KOPT-K1 (cell line): ENCODE measurements around the gene SLC38A7.
"Not testable (repeated sequence)": the region's sequence is repeated elsewhere in the genome, so short reads cannot be mapped to it uniquely, and the experiment has no call there.

ENCODE experiments used
- H3K27ac ChIP-seq: fragments of 200-600 bp; sonication (generic); 2 replicates; pipeline ENCODE4 v1.5.1; 2016; ENCODE audit warnings: antibody characterized with exemption, mild to moderate bottlenecking, low read depth, low read length; ENCODE audit not compliant: poor library complexity, severe bottlenecking
- H3K36me3 ChIP-seq: fragments of 200-600 bp; sonication (generic); 2 replicates; pipeline ENCODE4 v1.5.1; 2017; ENCODE audit warnings: antibody characterized with exemption, mild to moderate bottlenecking, low read length, moderate library complexity; ENCODE audit not compliant: insufficient read depth
- H3K9me3 ChIP-seq: fragments of 200-600 bp; sonication (generic); 2 replicates; pipeline ENCODE4 v1.5.1; 2017; ENCODE audit warnings: antibody characterized with exemption, low read length, mild to moderate bottlenecking; ENCODE audit not compliant: insufficient read depth, poor library complexity, severe bottlenecking

SLC38A7 gene

DNA sequence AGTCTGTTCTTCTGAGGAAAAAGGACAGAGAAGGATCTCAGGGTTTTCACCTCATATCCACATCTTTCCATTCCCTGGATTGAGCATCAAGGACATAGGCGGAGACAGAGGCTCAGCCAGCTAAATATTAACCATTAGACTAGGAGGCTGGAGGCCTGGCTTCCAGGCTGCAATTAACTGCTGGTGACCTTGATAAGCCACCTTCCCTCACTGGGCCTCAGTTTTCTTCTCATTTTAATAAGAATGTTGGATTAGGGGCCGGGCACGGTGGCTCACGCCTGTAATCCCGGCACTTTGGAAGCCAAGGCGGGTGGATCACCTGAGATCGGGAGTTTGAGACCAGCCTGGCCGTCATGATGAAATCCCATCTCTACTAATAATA is 29.4 kb downstream of the SLC38A7 start:
- Histone ChIP-seq H3K27ac (no peak overlapping the region), H3K9me3 (no peaks in the 10 kb centered on the region), H3K36me3 (no peaks in the 10 kb centered on the region)

DNA sequence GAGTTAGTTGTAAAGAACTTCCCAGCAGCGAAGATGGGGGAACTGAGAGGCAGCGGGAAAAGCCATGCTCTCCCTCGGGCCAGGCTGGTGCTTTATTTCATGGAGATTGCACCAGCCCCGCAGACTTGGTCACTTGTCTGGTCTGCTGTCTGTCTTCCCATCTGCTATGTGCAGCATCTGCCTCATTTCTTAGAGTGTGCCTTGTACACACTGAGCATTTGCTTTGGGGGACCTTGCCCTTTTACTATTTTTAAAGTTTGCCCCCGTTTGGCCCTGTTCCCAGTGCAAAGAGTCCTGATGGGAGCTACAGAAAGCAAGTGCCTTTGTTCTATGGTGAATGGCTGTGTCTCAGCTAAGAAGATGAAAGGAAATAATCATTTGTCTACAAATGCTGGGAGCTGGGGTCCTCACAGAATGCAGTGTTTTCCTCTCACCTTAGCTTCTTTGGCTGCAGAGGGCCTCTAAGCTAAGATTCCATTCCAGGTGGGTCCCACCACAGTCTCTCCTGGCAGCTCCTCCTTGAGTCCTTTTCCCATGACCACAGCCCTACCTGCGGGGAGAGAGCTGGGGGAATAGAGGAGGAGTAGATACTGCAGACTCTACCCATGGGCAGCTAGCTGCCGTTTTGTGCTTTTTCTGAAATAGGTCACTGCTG is 29.9 kb downstream of the SLC38A7 start:
- Histone ChIP-seq H3K36me3 (no peaks in the 10 kb centered on the region), H3K9me3 (no peaks in the 10 kb centered on the region), H3K27ac (no peak overlapping the region)

DNA sequence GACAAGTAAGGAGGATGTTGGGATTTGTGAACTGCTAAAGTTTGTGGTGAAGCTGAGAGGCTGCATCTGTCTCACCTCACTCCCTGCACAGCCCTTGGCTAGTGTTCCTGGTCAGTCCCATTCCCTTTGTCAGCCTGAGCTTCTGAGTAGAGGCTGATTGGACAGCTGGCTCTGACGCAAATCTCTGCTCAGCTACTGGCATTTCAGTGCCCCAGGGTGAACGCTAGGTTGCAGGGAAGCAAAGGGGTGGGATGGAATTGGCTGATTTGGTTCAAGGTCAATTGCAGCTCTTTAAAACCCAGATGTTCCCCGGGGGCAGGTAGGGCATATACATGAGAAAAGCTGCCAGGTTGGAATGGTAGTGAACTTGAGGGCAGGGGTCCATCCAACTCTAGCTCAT is 31.8 kb downstream of the SLC38A7 start:
- H3K36me3 ChIP-seq = no peaks in the 10 kb centered on the region
- no peaks in the 10 kb centered on the region for H3K9me3 ChIP-seq
- H3K27ac ChIP-seq = no peak overlapping the region

DNA sequence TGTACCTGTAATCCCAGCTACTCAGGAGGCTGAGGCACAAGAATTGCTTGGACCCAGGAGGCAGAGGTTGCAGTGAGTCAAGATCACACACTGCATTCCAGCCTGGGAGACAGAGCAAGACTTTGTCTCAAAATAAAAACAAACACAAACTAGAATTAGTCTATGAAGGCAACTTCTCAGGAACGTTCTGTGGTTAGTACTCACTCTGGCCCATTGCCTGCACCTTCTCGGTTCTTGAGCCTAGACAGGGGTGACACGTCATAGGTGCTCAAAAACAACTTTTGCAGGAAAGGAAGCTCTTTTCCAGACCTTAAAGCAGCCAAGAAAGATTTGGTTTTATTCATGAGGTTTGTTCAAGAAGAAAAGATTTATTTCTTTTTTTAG is 32.6 kb downstream of the SLC38A7 start:
- H3K27ac ChIP-seq = no peak overlapping the region
- H3K36me3 ChIP-seq = no peaks in the 10 kb centered on the region
- no peaks in the 10 kb centered on the region for H3K9me3 ChIP-seq

DNA sequence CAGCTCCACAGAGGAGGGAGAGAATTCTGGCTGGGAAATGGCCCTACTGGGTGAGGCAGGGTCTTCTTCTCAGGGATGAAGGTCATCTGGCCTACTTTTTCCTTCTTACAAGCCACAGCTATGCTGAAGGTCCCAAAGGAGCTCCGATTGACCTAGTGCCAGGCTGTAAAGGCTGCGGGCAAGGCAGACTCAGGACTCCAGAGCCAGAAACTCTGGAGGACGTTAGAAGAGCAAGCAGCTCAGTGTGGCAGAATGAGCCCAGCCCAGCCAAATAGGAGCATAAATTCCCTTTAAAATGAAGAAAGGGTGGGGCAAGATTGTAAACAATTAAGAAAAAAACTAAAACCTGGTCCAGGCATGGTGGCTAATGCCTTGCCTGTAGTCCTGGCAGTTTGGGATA is 34.9 kb downstream of the SLC38A7 start:
- Histone ChIP-seq H3K36me3 (no peaks in the 10 kb centered on the region), H3K9me3 (no peaks in the 10 kb centered on the region), H3K27ac (no peak overlapping the region)

DNA sequence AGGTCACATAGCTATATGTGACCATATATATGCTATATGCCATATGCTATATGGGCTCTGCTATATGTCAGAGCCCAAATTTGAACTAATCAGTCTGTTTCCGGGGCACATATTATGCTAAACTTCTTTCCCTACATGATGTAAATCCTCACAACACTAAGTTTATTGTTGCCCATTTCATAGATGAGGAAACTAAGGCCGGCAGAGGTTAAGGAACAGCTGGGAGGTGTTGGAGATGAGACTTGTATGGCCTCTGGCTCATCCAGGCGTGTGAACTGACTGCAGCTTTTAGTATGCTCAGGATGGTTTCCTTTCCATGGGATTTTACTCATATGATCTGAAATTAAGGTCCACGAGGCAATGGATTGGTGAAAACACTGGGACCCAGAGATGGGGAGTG is 37.5 kb downstream of the SLC38A7 start:
- H3K27ac ChIP-seq = no peak overlapping the region
- no peaks in the 10 kb centered on the region for H3K36me3 ChIP-seq
- H3K9me3 ChIP-seq = no peaks in the 10 kb centered on the region

DNA sequence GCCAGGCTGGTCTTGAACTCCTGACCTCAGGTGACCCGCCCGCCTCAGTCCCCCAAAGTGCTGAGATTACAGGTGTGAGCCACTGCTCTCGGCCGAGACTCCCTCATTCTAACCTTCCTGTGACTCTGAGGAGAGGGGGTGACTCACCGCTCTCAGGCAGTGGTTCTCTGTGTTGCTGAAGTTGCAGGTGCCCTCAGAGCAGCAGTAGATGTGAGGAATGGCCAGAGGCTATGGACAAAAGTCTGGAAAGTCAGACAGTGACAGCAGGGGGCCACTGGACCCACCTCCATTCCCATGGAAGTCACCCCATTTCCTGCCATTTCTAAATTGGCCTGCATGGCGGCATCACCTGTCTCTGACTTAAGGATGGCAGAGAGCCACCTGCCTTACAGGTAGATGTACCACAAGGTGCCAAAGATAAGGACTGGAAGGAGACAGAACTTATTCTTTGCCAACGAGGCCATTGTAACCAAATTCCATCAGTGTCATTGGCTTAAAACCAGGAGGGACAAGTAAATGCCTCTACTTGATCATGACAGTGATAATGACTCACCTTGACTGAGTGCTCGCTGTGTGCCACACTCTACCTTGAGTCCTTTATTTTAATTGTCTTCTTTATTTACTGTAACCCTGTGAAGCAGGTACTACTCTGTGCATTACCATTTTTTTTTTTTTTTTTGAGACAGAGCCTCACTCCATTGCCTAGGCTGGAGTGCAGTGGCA is 39.6 kb downstream of the SLC38A7 start:
- H3K9me3 ChIP-seq = no peaks in the 10 kb centered on the region
- H3K36me3 ChIP-seq = no peaks in the 10 kb centered on the region
- no peak overlapping the region for H3K27ac ChIP-seq

DNA sequence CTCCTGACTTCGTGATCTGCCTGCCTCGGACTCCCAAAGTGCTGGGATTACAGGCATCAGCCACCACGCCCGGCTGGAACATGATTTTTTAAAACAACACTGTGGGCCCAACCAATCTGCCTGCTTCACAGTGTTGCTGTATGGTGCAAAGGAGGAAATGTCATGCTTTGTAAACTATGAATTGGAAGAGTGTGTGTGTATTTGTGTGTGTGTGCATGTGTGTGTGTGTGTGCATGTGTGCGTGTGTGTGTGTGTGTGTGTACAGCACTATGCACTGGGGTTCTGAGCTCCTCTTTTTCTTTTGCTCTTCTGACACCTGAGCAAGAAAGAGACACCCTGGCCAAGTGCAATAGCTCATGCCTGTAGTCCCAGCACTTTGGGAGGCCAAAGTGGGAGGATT is 40.5 kb downstream of the SLC38A7 start:
- no peaks in the 10 kb centered on the region for H3K9me3 ChIP-seq
- H3K27ac ChIP-seq = no peak overlapping the region
- H3K36me3 ChIP-seq = no peaks in the 10 kb centered on the region

DNA sequence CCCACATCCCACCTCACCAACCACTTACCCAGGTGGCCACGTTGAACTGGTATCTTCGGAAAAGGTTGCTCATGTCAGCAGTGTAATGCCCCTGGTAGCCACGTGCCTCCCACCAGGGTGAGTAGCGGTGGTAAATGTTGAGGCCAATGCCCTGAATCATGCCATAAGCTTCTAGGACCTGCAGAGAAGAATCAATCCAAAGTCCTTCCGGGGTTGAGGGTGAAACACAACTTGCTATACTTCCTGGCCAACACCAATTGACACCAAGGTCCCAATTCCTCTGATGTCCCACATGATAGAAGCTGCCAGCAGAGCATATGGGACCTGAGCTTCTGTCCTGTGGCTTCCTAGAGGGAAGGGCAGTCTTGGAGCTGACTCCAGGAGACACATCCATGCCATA is 43.6 kb downstream of the SLC38A7 start:
- H3K9me3 ChIP-seq = no peaks in the 10 kb centered on the region
- no peak overlapping the region for H3K27ac ChIP-seq
- no peaks in the 10 kb centered on the region for H3K36me3 ChIP-seq

DNA sequence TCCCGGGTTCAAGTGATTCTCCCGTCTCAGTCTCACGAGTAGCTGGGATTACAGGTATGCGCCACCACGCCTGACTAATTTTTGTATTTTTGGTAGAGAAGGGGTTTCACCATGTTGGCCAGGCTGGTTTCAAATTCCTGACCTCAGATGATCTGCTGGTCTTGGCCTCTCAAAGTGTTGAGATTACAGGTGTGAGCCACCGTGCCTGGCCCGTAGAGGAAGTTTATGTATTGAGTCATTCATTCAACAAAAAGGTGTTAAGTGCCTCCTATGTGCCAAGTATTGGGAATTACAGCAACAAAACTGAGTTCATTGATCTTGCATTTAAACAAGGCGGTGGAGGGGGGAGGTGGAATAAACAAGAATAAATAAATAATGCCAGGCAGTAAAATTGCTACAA is 44.7 kb downstream of the SLC38A7 start:
- Histone ChIP-seq H3K27ac (no peak overlapping the region), H3K36me3 (no peaks in the 10 kb centered on the region), H3K9me3 (no peaks in the 10 kb centered on the region)

DNA sequence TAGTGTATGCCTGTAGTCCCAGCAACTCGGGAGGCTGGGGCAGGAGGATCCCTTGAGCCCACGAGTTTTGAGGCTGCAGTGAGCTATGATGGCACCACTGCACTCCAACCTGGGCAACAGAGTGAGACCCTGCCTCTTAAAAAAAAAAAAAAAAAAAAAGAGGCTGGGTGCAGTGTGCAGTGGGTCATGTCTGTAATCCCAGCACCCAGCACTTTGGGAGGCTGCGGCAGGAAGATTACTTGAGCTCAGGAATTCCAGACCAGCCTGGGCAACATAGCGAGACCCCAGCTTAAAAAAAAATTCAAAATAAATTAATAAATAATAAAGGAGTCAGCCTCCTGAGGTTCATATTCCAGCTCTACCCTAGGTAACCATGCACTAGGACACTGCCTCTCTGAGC is 45.3 kb downstream of the SLC38A7 start:
- Histone ChIP-seq H3K36me3 (no peaks in the 10 kb centered on the region), H3K27ac (no peak overlapping the region), H3K9me3 (no peaks in the 10 kb centered on the region)

DNA sequence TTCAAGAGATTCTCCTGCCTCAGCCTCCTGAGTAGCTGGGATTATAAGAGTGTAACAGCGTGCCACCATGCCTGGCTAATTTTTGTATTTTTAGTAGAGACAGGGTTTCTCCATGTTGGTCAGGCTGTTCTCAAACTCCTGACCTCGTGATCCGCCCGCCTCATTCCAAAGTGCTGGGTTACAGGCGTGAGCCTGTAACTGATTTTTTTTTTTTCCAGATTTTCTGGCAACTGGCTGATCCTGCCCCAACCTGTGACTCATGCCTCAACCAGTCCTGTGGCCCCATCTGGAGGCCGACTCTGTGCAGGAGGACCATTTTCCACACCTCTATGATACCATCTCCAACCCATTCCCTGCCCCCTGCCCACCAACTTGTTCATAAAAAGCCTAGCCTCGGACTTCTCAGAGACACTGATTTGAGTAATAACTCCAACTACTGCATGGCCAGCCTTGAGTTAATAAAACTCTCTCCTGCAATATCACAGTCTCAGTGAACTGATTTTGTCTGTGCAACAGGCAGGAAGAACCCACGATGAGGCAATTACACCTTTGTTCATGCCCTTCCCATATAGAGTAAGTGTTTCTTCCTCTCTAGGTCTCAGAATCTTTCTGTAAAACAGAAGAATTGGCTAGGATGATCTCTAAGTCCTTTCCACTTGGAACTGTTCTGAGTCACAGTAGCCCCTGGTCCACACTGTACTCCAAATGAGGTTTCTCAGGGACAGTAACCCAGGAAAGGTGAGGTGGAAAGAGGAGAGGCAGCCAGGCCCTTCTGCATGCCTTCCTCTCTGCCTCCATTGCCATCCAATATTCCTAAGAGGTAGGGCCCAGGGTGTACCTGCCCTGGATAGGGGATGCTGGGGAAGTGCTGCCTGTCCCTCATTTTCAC is 46.2 kb downstream of the SLC38A7 start:
- no peaks in the 10 kb centered on the region for H3K36me3 ChIP-seq
- no peak overlapping the region for H3K27ac ChIP-seq
- H3K9me3 ChIP-seq = no peaks in the 10 kb centered on the region

DNA sequence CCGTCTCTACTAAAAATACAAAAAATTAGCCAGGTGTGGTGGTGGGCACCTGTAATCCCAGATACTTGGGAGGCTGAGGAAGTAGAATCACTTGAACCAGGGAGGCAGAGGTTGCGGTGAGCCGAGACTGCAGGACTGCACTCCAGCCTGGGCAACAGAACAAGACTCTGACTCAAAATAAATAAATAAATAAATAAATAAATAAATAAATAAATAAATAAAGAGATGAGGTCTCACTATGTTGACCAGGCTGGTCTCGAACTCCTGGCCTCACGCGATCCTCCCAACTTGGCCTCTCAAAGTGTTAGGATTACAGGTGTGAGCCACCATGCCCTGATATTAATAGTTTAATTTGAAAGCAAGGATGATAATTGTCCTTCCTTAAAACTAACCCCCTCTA is 47.5 kb downstream of the SLC38A7 start:
- H3K27ac ChIP-seq, H3K36me3 ChIP-seq, H3K9me3 ChIP-seq: not testable (repeated sequence)

DNA sequence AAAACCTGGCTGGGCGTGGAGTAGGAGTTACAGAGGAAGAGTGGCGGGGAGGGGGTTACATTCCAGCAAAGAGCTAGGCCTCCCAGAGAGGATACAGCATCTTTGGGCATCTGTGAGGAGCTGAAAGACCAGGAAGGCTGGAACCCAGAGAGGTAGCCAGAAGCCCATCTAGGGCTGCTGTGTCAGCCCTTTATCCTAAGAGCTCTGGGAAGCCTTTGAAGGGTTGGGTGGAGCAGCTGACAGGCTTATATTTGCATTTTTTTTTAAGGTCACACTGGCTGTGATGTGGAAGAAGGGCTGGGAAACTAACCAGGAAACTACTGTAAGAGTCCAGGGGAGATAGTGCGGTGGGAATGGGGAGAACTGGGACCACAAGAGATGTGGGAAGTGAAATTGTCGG is 48.1 kb downstream of the SLC38A7 start:
- H3K9me3 ChIP-seq = no peaks in the 10 kb centered on the region
- H3K27ac ChIP-seq = no peak overlapping the region
- H3K36me3 ChIP-seq = no peaks in the 10 kb centered on the region

DNA sequence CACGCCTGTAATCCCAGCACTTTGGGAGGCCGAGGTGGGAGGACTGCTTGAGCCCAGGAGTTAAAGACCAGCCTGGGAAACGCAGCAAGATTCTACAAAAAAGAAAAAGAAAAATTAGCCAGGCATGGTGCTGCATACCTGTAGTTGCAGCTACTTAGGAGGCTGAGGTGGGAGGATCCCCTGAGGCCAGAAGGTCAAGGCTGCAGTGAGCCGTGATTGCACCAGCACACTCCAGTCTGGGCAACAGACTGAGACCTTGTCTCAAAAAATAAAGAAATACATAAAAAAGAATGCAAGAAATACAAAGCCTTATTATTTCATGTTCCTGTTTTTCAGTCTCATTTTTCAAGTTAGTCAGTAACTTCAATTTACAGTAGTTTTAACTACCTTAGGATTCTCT is 49.1 kb downstream of the SLC38A7 start:
- Histone ChIP-seq H3K27ac (no peak overlapping the region), H3K36me3 (no peaks in the 10 kb centered on the region), H3K9me3 (no peaks in the 10 kb centered on the region)
